Retinal pigment epithelial cell (primary cell): ENCODE results near the gene ADAMTS4.

Experiments
- DNase-seq: peaks from one replicate; pipeline ENCODE4 v3.0.0-alpha.2; 2010; ENCODE audit warnings: low read depth
- H3K4me3 ChIP-seq: 2 replicates; pipeline ENCODE4 v1.5.1; 2011; ENCODE audit warnings: mild to moderate bottlenecking, low read length, control low read depth, moderate library complexity
- TF ChIP-seq, protein P1 (sequence below): conservative IDR thresholded peaks from 2 replicates; pipeline ENCODE4 v1.5.1; 2011; ENCODE audit warnings: low read depth, low read length, control low read depth, inconsistent platforms

ADAMTS4 gene

GRCh38 chr1:161209790-161210409, 11.0 kb upstream of the ADAMTS4 start:
- DNase-seq = no peak
- no peak overlapping the region for H3K4me3 ChIP-seq
- TF ChIP-seq, protein P1, sequence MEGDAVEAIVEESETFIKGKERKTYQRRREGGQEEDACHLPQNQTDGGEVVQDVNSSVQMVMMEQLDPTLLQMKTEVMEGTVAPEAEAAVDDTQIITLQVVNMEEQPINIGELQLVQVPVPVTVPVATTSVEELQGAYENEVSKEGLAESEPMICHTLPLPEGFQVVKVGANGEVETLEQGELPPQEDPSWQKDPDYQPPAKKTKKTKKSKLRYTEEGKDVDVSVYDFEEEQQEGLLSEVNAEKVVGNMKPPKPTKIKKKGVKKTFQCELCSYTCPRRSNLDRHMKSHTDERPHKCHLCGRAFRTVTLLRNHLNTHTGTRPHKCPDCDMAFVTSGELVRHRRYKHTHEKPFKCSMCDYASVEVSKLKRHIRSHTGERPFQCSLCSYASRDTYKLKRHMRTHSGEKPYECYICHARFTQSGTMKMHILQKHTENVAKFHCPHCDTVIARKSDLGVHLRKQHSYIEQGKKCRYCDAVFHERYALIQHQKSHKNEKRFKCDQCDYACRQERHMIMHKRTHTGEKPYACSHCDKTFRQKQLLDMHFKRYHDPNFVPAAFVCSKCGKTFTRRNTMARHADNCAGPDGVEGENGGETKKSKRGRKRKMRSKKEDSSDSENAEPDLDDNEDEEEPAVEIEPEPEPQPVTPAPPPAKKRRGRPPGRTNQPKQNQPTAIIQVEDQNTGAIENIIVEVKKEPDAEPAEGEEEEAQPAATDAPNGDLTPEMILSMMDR = peak; percentile 97

GRCh38 chr1:161207173-161207572, 8.3 kb upstream of the ADAMTS4 start:
- TF ChIP-seq, protein P1 = no peak
- H3K4me3 ChIP-seq = no peak overlapping the region
- DNase-seq = no peak

DNA sequence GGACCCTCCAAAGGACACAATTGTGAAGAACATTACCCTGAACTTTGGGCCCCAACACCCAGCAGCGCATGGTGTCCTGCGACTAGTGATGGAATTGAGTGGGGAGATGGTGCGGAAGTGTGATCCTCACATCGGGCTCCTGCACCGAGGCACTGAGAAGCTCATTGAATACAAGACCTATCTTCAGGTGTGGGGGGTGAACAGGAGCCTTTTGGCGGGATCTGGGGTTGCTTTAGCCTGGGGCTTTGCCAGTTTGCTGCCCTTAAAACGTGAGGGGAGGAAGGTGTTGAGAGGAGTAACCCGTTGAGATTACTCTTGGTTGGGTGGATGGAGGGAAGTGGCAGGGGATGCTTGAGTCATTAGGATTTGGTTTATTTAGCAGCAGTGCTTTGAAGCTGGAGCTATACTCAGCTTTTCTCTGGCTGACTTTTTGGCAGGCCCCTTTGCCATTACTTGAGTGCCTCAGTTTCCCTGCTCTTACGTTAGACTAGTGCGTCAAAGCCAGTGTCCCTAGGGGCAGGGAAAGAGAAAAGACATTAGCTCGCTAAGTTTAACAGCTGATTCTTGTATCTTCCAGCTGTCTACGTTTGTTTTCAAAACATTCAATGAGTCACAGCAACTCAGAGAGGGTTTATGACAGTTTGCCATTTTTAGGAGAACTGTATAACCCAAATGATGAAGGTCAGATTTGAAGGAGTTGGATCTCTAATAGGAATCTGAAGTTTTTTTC, 7.7 kb upstream of the ADAMTS4 start:
- DNase-seq = no peak
- no peak overlapping the region for H3K4me3 ChIP-seq
- TF ChIP-seq, protein P1 = no peak

DNA sequence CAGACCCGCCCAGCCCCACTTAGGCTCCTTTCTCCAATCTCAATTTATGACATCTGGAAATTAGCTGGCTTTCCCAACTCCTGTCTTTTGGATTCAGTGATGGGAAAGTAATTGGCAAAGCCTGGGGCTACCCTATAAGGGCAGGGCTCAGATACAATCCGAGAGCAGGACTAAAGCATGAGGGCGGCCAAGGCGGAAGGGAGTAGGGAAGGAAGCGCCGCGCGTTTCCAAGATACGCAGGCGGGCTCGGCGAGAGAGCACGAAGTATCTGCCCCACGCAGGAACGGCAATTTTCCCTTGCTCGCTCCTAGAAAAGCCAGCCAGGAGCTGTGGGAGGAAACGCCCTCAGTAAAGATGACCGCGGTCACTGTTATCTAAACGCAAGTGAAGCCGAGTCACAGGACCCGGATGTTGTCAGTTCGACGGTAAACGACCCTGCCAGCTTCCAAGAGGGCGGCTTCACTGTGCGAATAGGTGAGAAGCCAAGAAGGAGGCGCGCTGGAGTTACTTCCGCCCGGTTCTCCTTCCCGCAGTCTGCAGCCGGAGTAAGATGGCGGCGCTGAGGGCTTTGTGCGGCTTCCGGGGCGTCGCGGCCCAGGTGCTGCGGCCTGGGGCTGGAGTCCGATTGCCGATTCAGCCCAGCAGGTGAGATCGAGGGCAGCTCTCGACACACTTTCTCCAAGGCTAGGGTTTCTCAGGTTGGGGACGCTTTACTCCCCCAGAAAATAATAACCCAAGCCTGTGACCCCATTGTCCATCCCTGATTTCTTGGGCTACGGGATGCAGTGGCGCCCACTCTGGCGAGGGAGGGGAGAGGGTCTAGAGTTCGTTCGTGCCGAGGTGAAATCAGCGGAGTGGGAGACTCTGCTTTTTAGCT, 3.2 kb upstream of the ADAMTS4 start, which contains the start of gene NDUFS2:
TSS of gene NDUFS2 (plus strand) at position 532 of the 877 bp plus-strand sequence. CDS start at position 551, 19 bp downstream.
- TF ChIP-seq, protein P1 = peak; percentile 55
- DNase-seq = peak; percentile 96

GRCh38 chr1:161200992-161201835, 2.4 kb upstream of the ADAMTS4 start:
- DNase-seq = no peak
- H3K4me3 ChIP-seq = no peak overlapping the region
- TF ChIP-seq, protein P1 = no peak

More for the DNA sequence above, 3.2 kb upstream of the ADAMTS4 start, which contains the start of gene NDUFS2:
- H3K4me3 ChIP-seq = peak within 1 kb of the TSS; percentile 95

GRCh38 chr1:161200421-161200991, 1.7 kb upstream of the ADAMTS4 start:
- no peak for DNase-seq
- TF ChIP-seq, protein P1 = no peak
- no peak overlapping the region for H3K4me3 ChIP-seq
